ENCODE results near the gene SOX18.

- TF ChIP-seq EZH2 (IDR thresholded peaks at IDR 0.05) (no peak), POLR2AphosphoS5 (IDR thresholded peaks at IDR 0.05; ENCODE audit: borderline replicate concordance, low read depth, low read length) (no peak)
These were observed 21.3 kb downstream of the SOX18 start for GRCh38 chr20:64027981-64028685.
